Vagina (tissue), 2 donors: ENCODE data around the gene FAM53B. TPM values are rescaled to one million over a fixed set of nuclear protein-coding genes. Genes with fewer than 3 reads are reported as not detected.

Source experiments
- DNase-seq, 2 donors: peaks; one replicate each; pipeline ENCODE4 v3.0.0-alpha.2; 2017; ENCODE audit errors: extremely low spot score in 2 of 2
- H3K27ac ChIP-seq: fragments of 200-600 bp; sonication (generic); one replicate; pipeline ENCODE4 v1.5.1; 2019
- H3K27me3 ChIP-seq: fragments of 200-600 bp; sonication (generic); one replicate; pipeline ENCODE4 v1.5.1; 2019
- H3K36me3 ChIP-seq, 2 donors: fragments of 200-600 bp; sonication (generic); one replicate each; pipeline ENCODE4 v1.5.1; 2017 to 2019
- H3K4me1 ChIP-seq: fragments of 200-600 bp; sonication (generic); one replicate; pipeline ENCODE4 v1.5.1; 2019
- H3K4me3 ChIP-seq, 2 donors: fragments of 200-600 bp; sonication (generic); 1 replicate in 1 of 2; 2 replicates in 1 of 2; pipeline ENCODE4 v1.5.1; 2016 to 2019
- H3K9me3 ChIP-seq: fragments of 200-600 bp; sonication (generic); one replicate; pipeline ENCODE4 v1.5.1; 2019
- POLR2A ChIP-seq, 2 donors: fragments of 450-650 bp; IDR thresholded peaks; one replicate each; pipeline ENCODE4 v1.6.1; 2017; ENCODE audit warnings: antibody characterized with exemption in 2 of 2, mild to moderate bottlenecking in 2 of 2, moderate library complexity in 2 of 2
- POLR2AphosphoS5 ChIP-seq, 2 donors: sonication (generic); formaldehyde crosslinking; IDR thresholded peaks; one replicate each; pipeline ENCODE4 v1.9.0; 2017; ENCODE audit warnings: antibody characterized with exemption in 2 of 2, mild to moderate bottlenecking in 2 of 2, low read depth in 1 of 2; ENCODE audit not compliant: insufficient read depth in 1 of 2
- intact Hi-C: fragments of 100-400 bp; cut with DNase I; formaldehyde crosslinking; loops from one replicate; pipeline ENCODE4 v1.15.1; 2023
- total RNA-seq: library from RNA; depleted of rRNA; stranded (reverse); fragments of >200 nt; gene quantifications from one replicate; pipeline ENCODE4 v1.2.3, GENCODE V29; 2016
- TF ChIP-seq, protein P1 (sequence below), 3 experiments: fragments of 450-650 bp in 2 of 3; fragments of 200-600 bp in 1 of 3; sonication (generic) in 1 of 3; IDR thresholded peaks; one replicate each; pipeline ENCODE4 v1.5.1; 2017 to 2019; ENCODE audit warnings: antibody characterized with exemption in 3 of 3, mild to moderate bottlenecking in 2 of 3, moderate library complexity in 2 of 3

FAM53B gene
- total RNA-seq, 1 donor from 2014 or later, result 35.1 TPM

- H3K27me3 ChIP-seq, result no peaks in the 10 kb centered on the region
- H3K27ac ChIP-seq, result no peak overlapping the region
- no peak for DNase-seq
- intact Hi-C loops, result no loop called here
- H3K4me3 ChIP-seq, result no peak overlapping the region
- TF ChIP-seq POLR2AphosphoS5 (IDR thresholded peaks at IDR 0.05; ENCODE audit: insufficient read depth in 1 of 2, low read depth in 1 of 2) (no peak), POLR2A (IDR thresholded peaks at IDR 0.05) (no peak)
- TF ChIP-seq, protein P1, sequence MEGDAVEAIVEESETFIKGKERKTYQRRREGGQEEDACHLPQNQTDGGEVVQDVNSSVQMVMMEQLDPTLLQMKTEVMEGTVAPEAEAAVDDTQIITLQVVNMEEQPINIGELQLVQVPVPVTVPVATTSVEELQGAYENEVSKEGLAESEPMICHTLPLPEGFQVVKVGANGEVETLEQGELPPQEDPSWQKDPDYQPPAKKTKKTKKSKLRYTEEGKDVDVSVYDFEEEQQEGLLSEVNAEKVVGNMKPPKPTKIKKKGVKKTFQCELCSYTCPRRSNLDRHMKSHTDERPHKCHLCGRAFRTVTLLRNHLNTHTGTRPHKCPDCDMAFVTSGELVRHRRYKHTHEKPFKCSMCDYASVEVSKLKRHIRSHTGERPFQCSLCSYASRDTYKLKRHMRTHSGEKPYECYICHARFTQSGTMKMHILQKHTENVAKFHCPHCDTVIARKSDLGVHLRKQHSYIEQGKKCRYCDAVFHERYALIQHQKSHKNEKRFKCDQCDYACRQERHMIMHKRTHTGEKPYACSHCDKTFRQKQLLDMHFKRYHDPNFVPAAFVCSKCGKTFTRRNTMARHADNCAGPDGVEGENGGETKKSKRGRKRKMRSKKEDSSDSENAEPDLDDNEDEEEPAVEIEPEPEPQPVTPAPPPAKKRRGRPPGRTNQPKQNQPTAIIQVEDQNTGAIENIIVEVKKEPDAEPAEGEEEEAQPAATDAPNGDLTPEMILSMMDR (IDR thresholded peaks at IDR 0.05), result no peak
- H3K4me1 ChIP-seq, result peaks cover 15% of the 10 kb centered on the region
- no peaks in the 10 kb centered on the region for H3K36me3 ChIP-seq
- H3K9me3 ChIP-seq, result no peaks in the 10 kb centered on the region
These were observed 142.6 kb downstream of the FAM53B start for GRCh38 chr10:124601431-124602120.

GRCh38 chr10:124601016-124601415 is 143.2 kb downstream of the FAM53B start:
- Histone ChIP-seq H3K9me3 (no peaks in the 10 kb centered on the region), H3K36me3 (no peaks in the 10 kb centered on the region), H3K4me1 (peaks cover 15% of the 10 kb centered on the region), H3K4me3 (no peak overlapping the region), H3K27me3 (no peaks in the 10 kb centered on the region), H3K27ac (no peak overlapping the region)
- TF ChIP-seq, protein P1 (IDR thresholded peaks at IDR 0.05), result no peak
- TF ChIP-seq POLR2AphosphoS5 (IDR thresholded peaks at IDR 0.05; ENCODE audit: insufficient read depth in 1 of 2, low read depth in 1 of 2) (no peak), POLR2A (IDR thresholded peaks at IDR 0.05) (no peak)
- intact Hi-C loops, result no loop called here
- DNase-seq, result no peak

- intact Hi-C loops, result no loop called here
- TF ChIP-seq POLR2AphosphoS5 (IDR thresholded peaks at IDR 0.05; ENCODE audit: insufficient read depth in 1 of 2, low read depth in 1 of 2) (no peak), POLR2A (IDR thresholded peaks at IDR 0.05) (no peak)
- TF ChIP-seq, protein P1 (IDR thresholded peaks at IDR 0.05), result no peak
- Histone ChIP-seq H3K4me3 (no peak overlapping the region), H3K27ac (no peak overlapping the region), H3K27me3 (no peaks in the 10 kb centered on the region), H3K36me3 (no peaks in the 10 kb centered on the region), H3K9me3 (no peaks in the 10 kb centered on the region), H3K4me1 (peaks cover 15% of the 10 kb centered on the region)
- no peak for DNase-seq
These were observed 143.9 kb downstream of the FAM53B start for GRCh38 chr10:124600051-124600880.

DNA sequence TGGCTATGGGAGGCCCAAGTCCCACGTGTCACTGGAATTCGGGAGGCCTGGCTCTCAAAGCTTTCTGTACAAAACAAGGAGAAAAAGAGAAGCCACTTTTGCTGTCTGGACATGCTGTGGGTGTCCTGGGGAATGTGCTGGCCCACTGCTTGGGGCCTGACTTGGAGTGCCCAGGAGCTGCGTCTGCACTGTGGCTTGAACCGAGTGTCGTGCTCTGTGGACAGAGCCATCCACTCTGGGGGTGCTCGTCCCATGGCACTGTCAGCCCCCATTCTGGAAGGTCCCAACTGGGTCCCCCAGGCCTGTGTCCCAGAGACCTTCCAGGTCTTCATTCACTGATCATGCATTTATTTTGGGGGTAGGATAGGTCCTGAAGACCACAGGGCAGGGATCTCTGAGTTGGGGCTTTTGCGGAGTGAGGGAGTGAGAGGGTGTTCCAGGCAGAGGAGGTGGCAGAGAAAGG is 144.6 kb downstream of the FAM53B start:
- Histone ChIP-seq H3K27ac (no peak overlapping the region), H3K9me3 (no peaks in the 10 kb centered on the region), H3K36me3 (no peaks in the 10 kb centered on the region), H3K4me1 (peaks cover 14% of the 10 kb centered on the region), H3K4me3 (no peak overlapping the region), H3K27me3 (no peaks in the 10 kb centered on the region)
- DNase-seq, result no peak
- intact Hi-C loops, result no loop called here
- TF ChIP-seq POLR2AphosphoS5 (IDR thresholded peaks at IDR 0.05; ENCODE audit: insufficient read depth in 1 of 2, low read depth in 1 of 2) (no peak), POLR2A (IDR thresholded peaks at IDR 0.05) (no peak)
- TF ChIP-seq, protein P1 (IDR thresholded peaks at IDR 0.05), result no peak
